ENCODE results near the gene ZNF267. TPM values are rescaled to one million over a fixed set of nuclear protein-coding genes. Genes with fewer than 3 reads are reported as not detected.

Gene ZNF267
- total RNA-seq, 1 donor from 2014 or later = 15.0 TPM

DNA sequence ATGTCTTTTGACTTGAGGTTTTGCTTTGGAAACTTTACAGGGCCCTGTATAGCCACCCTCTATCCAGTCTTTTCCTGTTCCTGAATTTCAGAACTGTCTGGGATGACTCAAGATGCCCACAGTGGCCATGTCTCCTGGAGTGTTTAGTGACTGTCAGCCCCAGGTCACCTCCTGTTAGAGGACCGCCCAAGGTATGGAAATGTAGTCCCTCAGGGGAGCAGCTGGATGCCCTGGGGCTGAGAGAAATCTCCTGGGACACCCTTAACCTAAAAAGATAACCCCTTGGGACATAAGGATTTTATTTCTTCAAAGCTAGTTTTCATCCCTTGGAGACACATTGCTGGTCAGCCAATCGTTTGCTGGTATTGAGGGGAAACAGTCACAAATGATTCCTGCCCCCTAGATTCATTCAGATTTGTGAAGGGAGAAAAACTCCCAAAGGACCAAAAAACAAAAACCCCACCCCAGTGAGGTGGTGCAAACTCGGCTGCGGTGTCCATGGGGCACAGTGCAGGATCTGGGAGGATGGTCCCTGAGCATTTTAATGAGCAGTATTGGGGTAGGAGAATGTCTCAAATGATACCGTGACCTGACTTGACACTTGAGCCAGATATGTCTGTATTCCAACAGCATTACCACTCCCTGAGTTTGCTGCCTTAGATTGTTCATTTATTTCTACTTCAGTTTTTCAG is 1.7 kb downstream of the ZNF267 start:
- DNase-seq (ENCODE audit: low read depth, low spot score) = no peak
- Mint-ChIP-seq H3K27ac (ENCODE audit: unreplicated experiment) (no peak overlapping the region), H3K27me3 (ENCODE audit: low read depth) (peaks cover 9% of the 10 kb centered on the region), H3K4me3 (peak overlapping the region; percentile 99), H3K9me3 (no peaks in the 10 kb centered on the region), H3K36me3 (ENCODE audit: low read depth) (peaks cover 19% of the 10 kb centered on the region), H3K4me1 (peaks cover 41% of the 10 kb centered on the region)
- no peak for TF ChIP-seq CTCF (conservative IDR thresholded peaks at IDR 0.05)

DNA sequence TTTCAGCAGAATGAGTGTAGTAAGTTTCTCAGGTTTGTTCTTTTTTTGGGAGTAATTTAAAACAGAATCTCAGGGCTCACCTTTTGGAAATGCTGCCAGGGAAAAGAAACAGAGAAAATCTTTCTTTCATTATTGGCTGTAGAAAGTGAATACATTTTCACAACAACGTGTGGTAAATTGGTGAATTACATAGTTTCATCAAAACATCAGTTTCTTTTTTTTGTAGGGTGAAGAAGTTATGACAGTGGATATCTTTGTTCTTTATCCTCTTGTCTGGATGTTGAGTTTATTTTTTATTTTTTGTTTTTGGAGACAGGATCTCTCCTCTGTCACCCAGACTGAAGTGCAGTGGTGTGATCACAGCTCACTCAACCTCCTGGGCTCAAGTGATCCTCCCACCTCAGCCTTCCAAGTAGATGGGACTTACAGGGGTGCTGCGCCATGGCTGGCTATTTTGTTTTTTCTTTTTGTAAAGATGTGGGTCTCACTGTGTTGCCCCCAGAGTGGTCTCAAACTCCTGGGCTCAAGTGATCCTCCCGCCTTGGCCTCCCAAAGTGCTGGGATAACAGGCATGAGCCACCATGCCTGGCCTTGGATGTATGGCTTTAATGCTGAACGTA is 2.4 kb downstream of the ZNF267 start:
- H3K36me3 Mint-ChIP-seq (ENCODE audit: low read depth) = peaks cover 23% of the 10 kb centered on the region
- peaks cover 41% of the 10 kb centered on the region for H3K4me1 Mint-ChIP-seq
- peak overlapping the region; percentile 99 for H3K4me3 Mint-ChIP-seq
- no peak for TF ChIP-seq CTCF (conservative IDR thresholded peaks at IDR 0.05)
- DNase-seq (ENCODE audit: low read depth, low spot score) = no peak
- no peak overlapping the region for H3K27ac Mint-ChIP-seq (ENCODE audit: unreplicated experiment)
- H3K9me3 Mint-ChIP-seq = no peaks in the 10 kb centered on the region
- H3K27me3 Mint-ChIP-seq (ENCODE audit: low read depth) = peaks cover 1% of the 10 kb centered on the region

- Mint-ChIP-seq H3K4me3 (peak overlapping the region; percentile 34), H3K27me3 (ENCODE audit: low read depth) (no peaks in the 10 kb centered on the region), H3K27ac (ENCODE audit: unreplicated experiment) (no peak overlapping the region), H3K4me1 (peaks cover 41% of the 10 kb centered on the region), H3K9me3 (no peaks in the 10 kb centered on the region), H3K36me3 (ENCODE audit: low read depth) (peaks cover 26% of the 10 kb centered on the region)
- DNase-seq (ENCODE audit: low read depth, low spot score) = no peak
- no peak for TF ChIP-seq CTCF (conservative IDR thresholded peaks at IDR 0.05)
Observed at GRCh38 chr16:31876951-31877828, 3.6 kb downstream of the ZNF267 start.

GRCh38 chr16:31877876-31878642 is 4.5 kb downstream of the ZNF267 start:
- no peak for TF ChIP-seq CTCF (conservative IDR thresholded peaks at IDR 0.05)
- Mint-ChIP-seq H3K4me1 (peaks cover 40% of the 10 kb centered on the region), H3K27ac (ENCODE audit: unreplicated experiment) (no peak overlapping the region), H3K4me3 (peak overlapping the region; percentile 27), H3K36me3 (ENCODE audit: low read depth) (peaks cover 29% of the 10 kb centered on the region), H3K27me3 (ENCODE audit: low read depth) (no peaks in the 10 kb centered on the region), H3K9me3 (no peaks in the 10 kb centered on the region)
- DNase-seq (ENCODE audit: low read depth, low spot score) = no peak

- no peak overlapping the region for H3K4me3 Mint-ChIP-seq
- no peaks in the 10 kb centered on the region for H3K27me3 Mint-ChIP-seq (ENCODE audit: low read depth)
- peaks cover 34% of the 10 kb centered on the region for H3K36me3 Mint-ChIP-seq (ENCODE audit: low read depth)
- no peak for DNase-seq (ENCODE audit: low read depth, low spot score)
- no peak for TF ChIP-seq CTCF (conservative IDR thresholded peaks at IDR 0.05)
- H3K4me1 Mint-ChIP-seq = peaks cover 28% of the 10 kb centered on the region
- no peak overlapping the region for H3K27ac Mint-ChIP-seq (ENCODE audit: unreplicated experiment)
- H3K9me3 Mint-ChIP-seq = no peaks in the 10 kb centered on the region
Observed at GRCh38 chr16:31879937-31880321, 6.3 kb downstream of the ZNF267 start.

All from neural crest cell (in vitro differentiated cells).